HepG2 (cell line): ENCODE results near the gene RSPH10B. TPM values are rescaled to one million over a fixed set of nuclear protein-coding genes. Genes with fewer than 3 reads are reported as not detected.

ENCODE experiments used
- EHMT2 ChIP-seq: fragments of 200-600 bp; sonication (generic); IDR thresholded peaks from 2 replicates; pipeline ENCODE4 v1.7.0; 2017; ENCODE audit warnings: antibody characterized with exemption, low read depth, low read length, borderline replicate concordance
- FIP1L1 ChIP-seq: fragments of 200-400 bp; formaldehyde crosslinking; IDR thresholded peaks from 2 replicates; pipeline ENCODE4 v1.6.1; 2018; ENCODE audit warnings: low read depth, mild to moderate bottlenecking, low read length, moderate library complexity, borderline replicate concordance; ENCODE audit not compliant: insufficient read depth
- FOXK1 ChIP-seq: sonication (generic); formaldehyde crosslinking; IDR thresholded peaks from 2 replicates; pipeline ENCODE4 v1.4.0; 2020; ENCODE audit warnings: low read depth, missing genetic modification reagents, borderline replicate concordance
- FOXP1 ChIP-seq, 2 experiments: fragments of 450-650 bp in 1 of 2; IDR thresholded peaks; 2 replicates each; pipeline ENCODE4 v1.6.1; 2017 to 2018; ENCODE audit warnings: antibody characterized with exemption in 1 of 2
- KDM3A ChIP-seq: IDR thresholded peaks from 2 replicates; pipeline ENCODE4 v1.6.1; 2018; ENCODE audit warnings: low read depth, missing compliant biosample characterization
- KLF15 ChIP-seq: sonication (generic); formaldehyde crosslinking; IDR thresholded peaks from 2 replicates; pipeline ENCODE4 v1.8.1; 2023; ENCODE audit warnings: borderline replicate concordance, mild to moderate bottlenecking, inconsistent platforms, missing genetic modification reagents, mixed read lengths
- LCORL ChIP-seq, 2 experiments: fragments of 450-650 bp in 1 of 2; sonication (generic) in 1 of 2; formaldehyde crosslinking in 1 of 2; IDR thresholded peaks; 2 replicates each; pipeline versions ENCODE4 v1.5.0 to v1.6.1; 2017 to 2020; ENCODE audit warnings: antibody characterized with exemption in 1 of 2, missing genetic modification reagents in 1 of 2
- MYNN ChIP-seq: sonication (generic); formaldehyde crosslinking; IDR thresholded peaks from 2 replicates; pipeline ENCODE4 v1.4.0; 2020; ENCODE audit warnings: mild to moderate bottlenecking, low read depth, missing genetic modification reagents
- NBN ChIP-seq: fragments of 450-650 bp; conservative IDR thresholded peaks from 2 replicates; pipeline ENCODE4 v1.6.1; 2017
- NCOA5 ChIP-seq: sonication (generic); formaldehyde crosslinking; IDR thresholded peaks from 2 replicates; pipeline ENCODE4 v1.4.0; 2020; ENCODE audit warnings: missing genetic modification reagents
- NFIC ChIP-seq: IDR thresholded peaks from 2 replicates; pipeline ENCODE4 v1.6.1; 2012; ENCODE audit warnings: mild to moderate bottlenecking, low read length, inconsistent platforms
- NFYB ChIP-seq: sonication (generic); formaldehyde crosslinking; IDR thresholded peaks from 2 replicates; pipeline ENCODE4 v1.4.0; 2020; ENCODE audit warnings: missing genetic modification reagents
- SRY ChIP-seq: sonication (generic); formaldehyde crosslinking; IDR thresholded peaks from 2 replicates; pipeline ENCODE4 v1.8.0; 2022; ENCODE audit warnings: mild to moderate bottlenecking, missing genetic modification reagents
- ZBTB1 ChIP-seq: sonication (generic); formaldehyde crosslinking; IDR thresholded peaks from 2 replicates; pipeline ENCODE4 v1.4.0; 2020; ENCODE audit warnings: missing genetic modification reagents, borderline replicate concordance
- ZNF124 ChIP-seq: sonication (generic); formaldehyde crosslinking; IDR thresholded peaks from 2 replicates; pipeline ENCODE4 v1.4.0; 2020; ENCODE audit warnings: missing genetic modification reagents
- ZNF317 ChIP-seq: sonication (generic); formaldehyde crosslinking; IDR thresholded peaks from 2 replicates; pipeline ENCODE4 v1.5.0; 2020; ENCODE audit warnings: mild to moderate bottlenecking, missing genetic modification reagents
- ZNF7 ChIP-seq: IDR thresholded peaks from 2 replicates; pipeline ENCODE4 v1.6.1; 2016; ENCODE audit warnings: missing biosample characterization, missing genetic modification reagents
- ZNF790 ChIP-seq: sonication (generic); formaldehyde crosslinking; IDR thresholded peaks from 2 replicates; pipeline ENCODE4 v1.8.0; 2022; ENCODE audit warnings: missing genetic modification reagents, mild to moderate bottlenecking, borderline replicate concordance
- ZSCAN20 ChIP-seq: sonication (generic); formaldehyde crosslinking; IDR thresholded peaks from 2 replicates; pipeline ENCODE4 v1.4.0; 2020; ENCODE audit warnings: missing genetic modification reagents, mild to moderate bottlenecking, borderline replicate concordance
- ZZZ3 ChIP-seq: sonication (generic); formaldehyde crosslinking; IDR thresholded peaks from 2 replicates; pipeline ENCODE4 v1.4.0; 2020; ENCODE audit warnings: missing genetic modification reagents, mild to moderate bottlenecking, borderline replicate concordance
- polyA plus RNA-seq, 8 experiments: library from polyadenylated mRNA; depleted of rRNA in 3 of 8; stranded (reverse) in 7 of 8; unstranded in 1 of 8; fragments of >200 nt; fragmentation: Illumina TruSeq in 4 of 8; extraction: Trizol in 4 of 8; gene quantifications; 2 replicates each; pipeline versions ENCODE4 v1.2.1 to v1.2.3, GENCODE V29; 2011 to 2016; ENCODE audit warnings: low read depth in 4 of 8, missing spikeins in 1 of 8, mixed read lengths in 1 of 8; ENCODE audit not compliant: insufficient read depth in 1 of 8
- total RNA-seq, 5 experiments: library from RNA; depleted of rRNA; stranded (reverse); fragments of >200 nt; fragmentation: Illumina TruSeq; extraction: Trizol; gene quantifications; 2 replicates each; pipeline ENCODE4 v1.2.3, GENCODE V29; 2016; ENCODE audit warnings: low read depth in 1 of 5
- TF ChIP-seq, protein P1 (sequence below): sonication (generic); formaldehyde crosslinking; IDR thresholded peaks from 2 replicates; pipeline ENCODE4 v1.5.0; 2020; ENCODE audit warnings: missing genetic modification reagents
- TF ChIP-seq, protein P2 (sequence below): sonication (generic); formaldehyde crosslinking; IDR thresholded peaks from 2 replicates; pipeline ENCODE4 v1.5.1; 2020; ENCODE audit warnings: mild to moderate bottlenecking, missing genetic modification reagents
- TF ChIP-seq, protein P3 (sequence below): sonication (generic); formaldehyde crosslinking; IDR thresholded peaks from 2 replicates; pipeline ENCODE4 v1.5.1; 2020; ENCODE audit warnings: missing genetic modification reagents, mild to moderate bottlenecking, borderline replicate concordance

RSPH10B gene
- total and polyA plus RNA-seq, 2 of the 13 experiments (the other 11 are each of a cell fraction or from before 2014, with no cell fraction given): not detected

DNA sequence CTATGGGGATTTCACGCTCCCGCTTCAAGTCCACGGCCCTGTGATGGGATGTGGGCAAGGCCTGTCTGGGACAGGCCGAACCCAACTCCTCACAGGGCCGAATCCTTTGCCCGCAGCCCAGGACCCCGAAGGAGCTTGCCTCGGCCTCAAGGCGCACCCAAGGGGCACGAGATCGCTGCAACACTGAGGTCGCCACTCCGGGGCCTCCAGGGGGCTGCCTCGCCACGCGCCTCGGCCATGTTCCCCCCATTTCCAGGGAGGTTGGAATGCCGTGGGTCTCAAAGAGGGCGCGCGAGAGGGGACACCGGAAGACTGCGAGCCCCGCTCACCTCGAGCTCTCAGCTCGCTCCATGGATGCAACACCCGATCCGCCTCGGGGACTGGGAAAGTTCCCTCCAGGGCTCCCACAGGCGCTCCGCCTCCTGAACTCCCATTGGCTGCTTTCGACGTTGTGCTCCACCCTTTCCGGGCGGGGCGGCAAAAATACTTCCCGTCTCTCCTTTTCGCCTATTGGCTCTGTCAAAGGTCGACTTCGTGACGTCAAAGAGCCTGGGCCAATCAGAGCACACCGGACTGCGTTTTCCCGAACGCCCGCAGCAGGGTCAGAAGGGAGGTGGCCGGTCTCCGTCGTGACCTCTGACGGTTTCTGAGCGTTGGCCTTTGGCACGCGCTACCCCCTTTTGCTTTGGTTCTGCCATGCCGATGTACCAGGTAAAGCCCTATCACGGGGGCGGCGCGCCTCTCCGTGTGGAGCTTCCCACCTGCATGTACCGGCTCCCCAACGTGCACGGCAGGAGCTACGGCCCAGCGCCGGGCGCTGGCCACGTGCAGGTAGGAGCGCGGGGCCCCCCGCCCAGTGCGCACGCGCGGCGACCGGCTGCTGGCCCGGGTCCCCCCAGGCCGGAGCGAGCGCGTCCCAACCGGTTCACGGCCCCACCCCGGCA lies 38.5 kb upstream of the RSPH10B start, which contains the start of the genes AIMP2 and PMS2 (continued):
- TF ChIP-seq ZZZ3 (CRISPR knock-in tag): peak; percentile 24; the same call in 1 of the 2 replicates
- peak; percentile 64 for TF ChIP-seq ZNF7 (CRISPR knock-in tag)
- TF ChIP-seq, protein P1, sequence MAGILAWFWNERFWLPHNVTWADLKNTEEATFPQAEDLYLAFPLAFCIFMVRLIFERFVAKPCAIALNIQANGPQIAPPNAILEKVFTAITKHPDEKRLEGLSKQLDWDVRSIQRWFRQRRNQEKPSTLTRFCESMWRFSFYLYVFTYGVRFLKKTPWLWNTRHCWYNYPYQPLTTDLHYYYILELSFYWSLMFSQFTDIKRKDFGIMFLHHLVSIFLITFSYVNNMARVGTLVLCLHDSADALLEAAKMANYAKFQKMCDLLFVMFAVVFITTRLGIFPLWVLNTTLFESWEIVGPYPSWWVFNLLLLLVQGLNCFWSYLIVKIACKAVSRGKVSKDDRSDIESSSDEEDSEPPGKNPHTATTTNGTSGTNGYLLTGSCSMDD: peak; percentile 98
- TF ChIP-seq FOXP1 (IDR thresholded peaks at IDR 0.05): no peak
- TF ChIP-seq FOXP1 (CRISPR knock-in tag; IDR thresholded peaks at IDR 0.05): peak; percentile 23; the same call in 1 of the 2 replicates
- 0 out of 2 replicates have a peak, but pooled peaks have one; percentile 3 for TF ChIP-seq FIP1L1
- TF ChIP-seq, protein P2, sequence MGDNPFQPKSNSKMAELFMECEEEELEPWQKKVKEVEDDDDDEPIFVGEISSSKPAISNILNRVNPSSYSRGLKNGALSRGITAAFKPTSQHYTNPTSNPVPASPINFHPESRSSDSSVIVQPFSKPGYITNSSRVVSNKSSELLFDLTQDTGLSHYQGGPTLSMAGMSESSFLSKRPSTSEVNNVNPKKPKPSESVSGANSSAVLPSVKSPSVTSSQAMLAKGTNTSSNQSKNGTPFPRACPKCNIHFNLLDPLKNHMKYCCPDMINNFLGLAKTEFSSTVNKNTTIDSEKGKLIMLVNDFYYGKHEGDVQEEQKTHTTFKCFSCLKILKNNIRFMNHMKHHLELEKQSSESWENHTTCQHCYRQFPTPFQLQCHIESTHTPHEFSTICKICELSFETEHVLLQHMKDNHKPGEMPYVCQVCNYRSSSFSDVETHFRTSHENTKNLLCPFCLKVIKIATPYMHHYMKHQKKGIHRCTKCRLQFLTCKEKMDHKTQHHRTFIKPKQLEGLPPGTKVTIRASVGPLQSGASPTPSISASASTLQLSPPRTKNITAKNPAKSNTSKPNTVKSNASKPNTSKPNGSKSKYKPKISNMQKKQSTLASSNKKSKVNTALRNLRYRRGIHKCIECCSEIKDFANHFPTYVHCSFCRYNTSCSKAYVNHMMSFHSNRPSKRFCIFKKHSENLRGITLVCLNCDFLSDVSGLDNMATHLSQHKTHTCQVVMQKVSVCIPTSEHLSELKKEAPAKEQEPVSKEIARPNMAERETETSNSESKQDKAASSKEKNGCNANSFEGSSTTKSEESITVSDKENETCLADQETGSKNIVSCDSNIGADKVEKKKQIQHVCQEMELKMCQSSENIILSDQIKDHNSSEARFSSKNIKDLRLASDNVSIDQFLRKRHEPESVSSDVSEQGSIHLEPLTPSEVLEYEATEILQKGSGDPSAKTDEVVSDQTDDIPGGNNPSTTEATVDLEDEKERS (CRISPR knock-in tag): peak; percentile 94
- peak; percentile 94; the same call in 1 of the 2 replicates for TF ChIP-seq MYNN (CRISPR knock-in tag)
- no peak for TF ChIP-seq EHMT2
- TF ChIP-seq, protein P3, sequence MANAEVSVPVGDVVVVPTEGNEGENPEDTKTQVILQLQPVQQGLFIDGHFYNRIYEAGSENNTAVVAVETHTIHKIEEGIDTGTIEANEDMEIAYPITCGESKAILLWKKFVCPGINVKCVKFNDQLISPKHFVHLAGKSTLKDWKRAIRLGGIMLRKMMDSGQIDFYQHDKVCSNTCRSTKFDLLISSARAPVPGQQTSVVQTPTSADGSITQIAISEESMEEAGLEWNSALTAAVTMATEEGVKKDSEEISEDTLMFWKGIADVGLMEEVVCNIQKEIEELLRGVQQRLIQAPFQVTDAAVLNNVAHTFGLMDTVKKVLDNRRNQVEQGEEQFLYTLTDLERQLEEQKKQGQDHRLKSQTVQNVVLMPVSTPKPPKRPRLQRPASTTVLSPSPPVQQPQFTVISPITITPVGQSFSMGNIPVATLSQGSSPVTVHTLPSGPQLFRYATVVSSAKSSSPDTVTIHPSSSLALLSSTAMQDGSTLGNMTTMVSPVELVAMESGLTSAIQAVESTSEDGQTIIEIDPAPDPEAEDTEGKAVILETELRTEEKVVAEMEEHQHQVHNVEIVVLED (CRISPR knock-in tag): peak; percentile 91
- no peak for TF ChIP-seq LCORL (IDR thresholded peaks at IDR 0.05)
- peak; percentile 77 for TF ChIP-seq LCORL (CRISPR knock-in tag; IDR thresholded peaks at IDR 0.05)
- TF ChIP-seq NFIC: peak; percentile 39; the same call in 1 of the 2 replicates
- TF ChIP-seq SRY: peak; percentile 100
- TF ChIP-seq ZNF790 (CRISPR knock-in tag): peak; percentile 100
- no peak; the same call in 1 of the 2 replicates for TF ChIP-seq ZBTB1
- TF ChIP-seq KLF15 (CRISPR knock-in tag): peak; percentile 99
- TF ChIP-seq NCOA5 (CRISPR knock-in tag): peak; percentile 68; the same call in 1 of the 2 replicates
- TF ChIP-seq FOXK1 (CRISPR knock-in tag): 0 out of 2 replicates have a peak, but pooled peaks have one; percentile 12
- TF ChIP-seq NBN: no peak
- TF ChIP-seq ZNF124 (CRISPR knock-in tag): peak; percentile 87
- TF ChIP-seq ZNF317 (CRISPR knock-in tag): peak; percentile 90
- peak; percentile 99 for TF ChIP-seq NFYB (CRISPR knock-in tag)
- TF ChIP-seq ZSCAN20 (CRISPR knock-in tag): peak; percentile 99
- TF ChIP-seq KDM3A: no peak; the same call in 1 of the 2 replicates
